Fibroblast of skin of left biceps (primary cell): ENCODE measurements around the gene CHMP3.
"Not testable (repeated sequence)": the region's sequence is repeated elsewhere in the genome, so short reads cannot be mapped to it uniquely, and the experiment has no call there.

Source experiments
- DNase-seq, 2 experiments: peaks; one replicate each; pipeline ENCODE4 v3.0.0-alpha.2; 2013; ENCODE audit warnings: low read depth in 2 of 2

CHMP3 gene

DNA sequence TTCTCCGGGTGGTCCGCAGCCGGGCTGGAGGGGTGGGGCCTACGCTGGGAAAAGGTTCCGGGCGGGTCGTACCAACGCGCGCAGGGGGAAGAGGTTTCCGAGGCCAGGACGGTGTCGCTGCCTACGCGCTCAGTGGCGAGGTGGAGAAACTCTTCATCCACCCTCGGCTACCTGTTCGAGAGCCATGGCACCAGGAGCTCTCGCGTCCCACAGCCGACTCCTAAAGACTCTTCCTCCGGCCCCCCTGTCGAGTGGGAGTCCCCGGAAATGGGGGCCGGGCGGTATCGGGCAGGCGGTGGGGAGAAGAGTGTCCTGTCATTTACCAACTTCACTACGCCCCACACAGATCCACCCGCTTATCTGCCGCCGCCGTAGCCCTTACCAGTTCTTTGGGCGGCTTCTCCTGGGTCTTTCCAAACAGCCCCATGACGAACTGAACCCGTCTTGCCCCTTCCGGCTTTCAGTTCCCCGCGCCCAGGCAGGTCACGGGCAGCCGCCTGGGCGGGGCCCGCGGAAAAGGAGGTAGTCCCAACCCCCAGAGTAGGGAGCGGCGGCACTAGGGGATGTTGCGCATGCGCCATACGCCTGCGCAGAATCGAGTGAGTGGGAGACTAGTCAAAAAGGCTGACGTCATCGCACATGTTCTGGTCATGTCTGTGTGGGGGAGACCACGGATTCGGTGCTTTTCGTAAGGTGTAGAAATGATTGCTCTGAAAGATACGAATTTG, at the start of gene CHMP3:
CHMP3 (minus strand) TSS at position 522 of the 728 bp plus-strand sequence; CDS start at position 427, 95 bp downstream.
- peak; percentile 92 to 93 for DNase-seq

DNA sequence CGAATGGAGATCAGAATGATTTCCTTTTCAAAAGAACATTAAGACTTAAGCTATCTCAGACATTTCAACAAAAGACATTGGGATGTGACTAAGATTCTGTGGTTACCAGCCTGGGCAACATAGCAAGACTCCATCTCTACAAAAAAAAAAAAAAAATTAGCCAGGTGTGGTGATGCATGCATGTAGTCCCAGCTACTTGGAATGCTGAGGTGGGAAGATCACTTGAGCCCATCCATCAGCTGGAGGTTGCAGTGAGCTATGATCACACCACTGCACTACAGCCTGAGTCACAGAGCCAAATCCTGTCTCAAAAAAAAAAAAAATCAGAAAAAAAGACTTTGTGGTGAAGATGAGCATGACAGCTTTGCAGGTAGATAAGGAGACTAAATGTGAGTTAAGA, 47.6 kb upstream of the CHMP3 start:
- DNase-seq, result no peak

DNA sequence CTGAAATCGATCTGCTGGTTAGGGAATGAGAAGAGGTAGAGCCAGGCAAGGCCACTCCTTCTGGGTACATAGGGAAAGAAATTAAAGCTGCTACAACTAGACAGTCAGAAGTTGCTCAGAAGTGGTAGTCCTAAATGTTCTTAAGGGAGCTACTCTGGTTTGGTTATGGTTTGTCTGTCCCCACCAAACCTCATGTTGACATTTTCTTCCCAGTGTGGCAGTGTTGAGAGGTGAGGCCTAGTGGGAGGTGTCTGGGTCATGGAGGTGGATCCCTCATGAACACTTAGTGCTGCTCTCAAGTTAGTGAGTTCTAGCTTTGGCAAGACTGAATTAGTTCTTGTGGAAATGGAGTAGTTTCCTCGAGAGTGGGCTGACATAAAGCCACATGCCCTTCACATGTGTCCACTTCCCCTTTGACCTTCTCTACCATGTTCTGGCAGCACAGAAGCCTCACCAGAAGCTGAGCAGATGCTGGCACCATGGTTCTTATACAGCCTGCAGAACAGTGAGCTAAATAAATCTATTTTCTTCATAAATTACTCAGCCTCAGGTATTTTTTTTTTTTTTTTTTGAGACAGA, 45.7 kb upstream of the CHMP3 start:
- DNase-seq, result no peak

DNA sequence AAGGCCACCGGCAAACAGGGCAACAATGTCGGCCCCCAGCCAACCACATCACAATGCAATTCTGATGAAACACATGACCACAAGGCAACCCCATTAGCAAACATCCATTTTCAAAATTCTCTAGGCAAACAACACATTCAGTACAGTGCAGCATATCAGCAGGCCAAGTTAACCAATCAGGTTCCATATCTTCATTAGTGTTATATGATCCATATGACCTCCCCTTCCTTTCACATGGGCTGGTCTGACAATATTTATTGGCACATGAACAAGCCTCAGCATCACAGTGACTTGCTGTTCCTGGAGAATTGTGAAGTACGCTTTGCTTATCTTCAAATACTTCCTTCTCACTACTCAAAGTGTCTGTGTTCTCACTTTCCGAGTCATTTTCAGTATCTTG, 40.7 kb upstream of the CHMP3 start:
- no peak for DNase-seq

DNA sequence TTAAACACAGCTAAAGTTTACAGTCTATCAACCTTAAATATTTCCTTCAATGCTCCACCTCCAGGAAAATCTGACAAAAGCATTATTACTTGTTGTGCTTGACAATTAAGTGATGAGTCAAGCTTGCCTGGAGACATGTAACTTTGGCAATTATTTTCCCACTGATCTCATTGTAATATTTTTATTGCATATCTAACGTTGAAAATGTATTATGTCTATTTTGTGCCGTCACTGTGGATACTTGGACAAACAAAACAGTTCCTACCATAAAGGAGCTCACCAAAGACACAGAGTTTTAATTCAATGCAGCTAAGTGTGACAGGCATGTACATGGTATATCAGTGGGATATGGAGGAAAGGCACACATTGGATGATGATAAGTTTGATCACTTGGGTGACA, 35.7 kb upstream of the CHMP3 start:
- DNase-seq, result no peak

DNA sequence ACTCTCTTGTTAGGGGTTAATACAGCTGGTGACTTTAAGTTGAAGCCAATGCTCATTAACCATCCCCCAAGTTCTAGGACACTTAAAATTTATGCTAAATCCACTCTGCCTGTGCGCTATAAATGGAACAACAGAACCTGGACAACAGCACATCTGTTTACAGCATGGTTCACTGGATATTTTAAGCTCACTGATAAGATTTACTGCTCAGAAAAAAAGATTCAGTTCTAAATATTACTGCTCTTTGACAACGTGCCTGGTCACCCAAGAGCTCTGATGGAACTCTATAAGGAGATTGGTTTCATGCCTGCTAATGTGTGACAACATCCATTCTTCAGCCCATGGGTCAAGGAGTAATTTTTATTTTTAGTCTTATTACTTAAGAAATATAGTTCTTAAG, 32.9 kb upstream of the CHMP3 start:
- DNase-seq, result no peak

DNA sequence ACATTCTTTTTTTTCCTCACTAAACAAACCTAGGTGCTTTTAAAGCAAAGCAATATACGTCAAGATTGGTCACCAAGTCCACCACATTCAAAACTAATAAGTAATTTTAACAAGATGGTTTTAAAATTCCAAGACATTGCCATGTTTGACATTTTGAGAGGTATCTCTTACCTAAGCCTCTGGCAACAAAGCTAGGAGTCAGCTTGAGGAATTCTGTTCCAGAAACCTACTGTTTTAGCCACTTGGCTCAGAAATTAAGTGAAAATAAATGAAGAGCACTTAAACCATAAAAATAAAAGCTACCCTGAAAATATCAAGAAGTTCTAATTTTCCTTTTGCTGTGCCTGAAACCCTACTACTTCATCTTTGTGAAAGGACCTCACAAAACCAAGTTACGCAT, 30.0 kb upstream of the CHMP3 start:
- DNase-seq, result no peak

DNA sequence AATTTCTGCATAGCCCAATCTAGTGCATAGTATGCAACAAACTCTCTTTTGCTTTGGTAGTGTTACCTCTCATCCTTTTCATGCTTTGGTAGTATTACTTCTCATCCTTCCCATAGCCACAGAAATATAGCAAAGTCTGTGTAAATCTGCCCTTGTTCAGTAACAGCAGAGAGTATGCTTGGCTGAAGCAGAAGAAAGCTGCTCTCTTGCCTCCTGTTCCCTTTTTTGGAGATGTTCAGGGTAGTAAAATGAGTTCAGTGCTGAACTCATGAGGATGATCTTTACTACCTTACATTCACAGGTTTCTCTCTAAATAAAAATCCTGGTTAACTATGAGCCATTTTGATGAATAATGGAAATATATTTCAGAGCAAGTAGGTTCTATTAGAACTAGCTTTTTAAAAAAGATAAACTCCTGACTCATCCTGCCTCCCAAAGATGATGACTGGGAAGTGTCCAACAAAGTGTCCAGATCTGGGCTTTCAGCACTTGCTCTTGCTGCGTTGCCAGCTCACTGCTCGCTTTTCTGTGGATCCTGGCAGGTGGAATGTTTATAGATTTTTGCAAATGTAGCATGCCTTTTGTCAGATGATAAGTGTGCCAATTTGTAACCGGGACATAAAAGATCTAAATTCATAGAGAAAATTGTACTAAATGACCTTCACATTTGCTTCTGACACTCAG, 29.4 kb upstream of the CHMP3 start:
- no peak for DNase-seq

DNA sequence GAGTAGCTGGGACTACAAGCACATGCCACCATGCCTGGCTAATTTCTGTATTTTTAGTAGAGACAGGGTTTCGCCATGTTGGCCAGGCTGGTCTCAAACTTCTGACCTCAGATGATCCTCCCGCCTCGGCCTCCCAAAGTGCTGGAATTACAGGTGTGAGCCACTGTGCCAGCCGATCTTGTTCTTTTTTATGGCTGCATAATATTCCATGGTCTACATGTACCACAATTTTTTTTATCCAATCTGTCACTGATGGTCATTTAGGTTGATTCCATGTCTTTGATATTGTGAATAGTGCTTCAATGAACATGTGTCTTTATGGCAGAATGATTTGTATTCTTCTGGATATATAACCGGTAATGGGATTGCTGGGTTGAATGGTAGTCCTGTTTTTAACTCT, 26.5 kb upstream of the CHMP3 start:
- not testable (repeated sequence) for DNase-seq

DNA sequence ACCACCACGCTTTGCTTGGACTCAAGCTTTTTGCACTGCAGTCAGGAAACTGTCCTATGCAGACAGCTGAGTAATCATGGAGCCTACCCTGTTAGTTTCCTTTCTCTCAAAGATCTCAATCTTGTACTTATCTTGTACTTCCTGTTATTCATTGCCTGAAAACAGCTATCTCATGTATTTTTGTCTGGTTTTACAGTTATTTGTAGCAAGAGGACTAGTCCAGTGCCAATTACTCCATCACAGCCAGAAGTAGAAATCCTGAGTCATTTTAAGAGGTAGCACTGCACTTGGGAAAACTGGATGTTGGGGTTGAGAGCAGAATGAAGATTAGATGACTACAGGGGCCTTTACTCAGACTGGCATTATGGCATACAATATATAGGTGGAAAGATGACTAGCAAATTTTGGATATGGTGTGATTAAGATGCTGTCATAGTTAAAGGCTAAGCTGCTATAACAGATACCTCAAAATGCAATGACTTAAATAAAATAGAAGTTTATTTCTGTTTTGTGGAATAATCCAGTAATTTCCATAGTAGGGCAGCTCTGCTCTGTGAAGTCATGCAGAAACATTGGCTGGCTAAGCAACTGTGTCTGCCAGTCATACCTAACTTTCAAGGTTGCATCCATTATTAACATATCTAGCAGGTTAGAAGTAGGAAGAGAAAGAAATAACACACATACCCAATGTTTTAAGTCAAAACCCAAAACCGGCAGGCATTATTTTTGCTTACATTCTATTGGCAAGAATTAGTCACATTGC, 21.1 kb upstream of the CHMP3 start:
- DNase-seq, result no peak

DNA sequence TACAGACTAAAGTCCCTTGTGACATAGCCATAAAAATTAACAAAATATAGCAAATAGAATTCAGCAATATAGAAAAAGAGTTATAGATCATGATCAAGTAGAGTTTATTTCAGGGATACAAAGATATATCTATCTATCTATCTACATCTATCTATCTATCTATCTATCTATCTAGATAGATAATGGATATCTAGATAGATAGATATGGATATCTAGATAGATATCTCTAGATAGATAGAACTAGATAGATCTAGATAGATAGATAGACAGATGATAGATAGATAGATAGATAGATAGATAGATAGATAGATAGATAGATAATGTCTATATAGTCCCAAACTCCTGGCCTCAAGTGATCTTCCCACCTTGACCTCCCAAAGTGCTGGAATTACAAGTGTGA, 17.3 kb upstream of the CHMP3 start:
- no peak for DNase-seq

DNA sequence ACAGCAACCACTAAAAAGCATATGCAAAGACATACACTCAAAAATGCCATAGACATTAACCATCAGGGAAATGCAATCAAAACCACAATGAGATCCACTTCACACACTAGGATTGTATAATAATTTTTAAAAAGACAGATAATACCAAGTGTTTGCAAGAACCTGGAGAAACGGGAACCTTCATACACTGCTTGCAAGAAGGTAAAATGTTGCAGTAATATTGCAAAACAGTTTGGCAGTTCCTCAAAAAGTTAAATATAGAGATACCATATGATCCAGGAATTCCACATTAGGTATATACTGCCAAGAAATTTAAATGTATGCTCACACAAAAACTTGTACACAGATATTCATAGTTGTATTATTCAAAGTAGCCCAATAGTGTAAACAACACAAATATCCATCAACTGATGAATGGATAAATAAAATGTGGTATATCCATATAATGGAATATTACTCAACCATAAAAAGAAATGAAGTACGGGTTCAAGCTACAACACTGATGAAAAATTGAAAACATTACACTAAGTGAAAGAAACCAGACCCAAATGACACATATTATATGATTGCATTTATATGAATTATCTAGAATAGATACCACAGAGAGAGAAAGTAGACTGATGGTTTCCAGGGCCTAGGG, 14.7 kb upstream of the CHMP3 start:
- no peak for DNase-seq

DNA sequence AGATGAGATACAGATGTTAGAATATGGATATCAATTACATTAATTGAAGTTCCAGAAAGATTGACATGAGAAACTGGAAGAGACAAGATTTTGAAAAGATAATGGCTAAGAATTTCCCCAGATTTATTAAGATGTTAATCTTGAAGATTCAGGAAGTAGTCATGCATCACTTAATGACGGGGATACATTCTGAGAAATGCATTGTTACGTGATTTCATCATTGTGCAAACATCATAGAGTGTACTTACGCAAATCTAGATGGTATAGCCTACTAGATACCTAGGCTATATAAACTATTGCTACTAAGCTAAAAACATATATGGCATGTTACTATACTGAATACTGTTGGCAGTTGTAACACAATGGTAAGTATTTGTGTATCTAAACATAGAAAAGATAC, 6.8 kb upstream of the CHMP3 start:
- DNase-seq, result no peak

DNA sequence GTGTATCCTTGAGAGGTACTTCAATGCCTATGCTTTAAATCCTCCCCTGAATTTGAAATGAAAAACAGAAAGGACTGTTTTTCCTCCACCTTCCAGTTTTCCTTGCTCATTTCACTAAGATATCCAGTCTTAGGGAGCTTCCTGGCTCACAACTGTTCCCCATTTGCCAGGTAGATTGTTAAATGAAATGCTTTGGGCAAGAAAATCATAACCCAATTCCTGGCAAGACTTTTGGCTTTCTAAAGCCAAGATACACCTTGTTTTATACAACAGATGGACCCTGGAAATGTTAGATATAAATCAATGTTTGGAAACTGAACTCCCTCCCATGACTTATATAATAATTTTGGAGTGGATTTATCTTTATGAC, 3.6 kb upstream of the CHMP3 start:
- DNase-seq, result no peak

DNA sequence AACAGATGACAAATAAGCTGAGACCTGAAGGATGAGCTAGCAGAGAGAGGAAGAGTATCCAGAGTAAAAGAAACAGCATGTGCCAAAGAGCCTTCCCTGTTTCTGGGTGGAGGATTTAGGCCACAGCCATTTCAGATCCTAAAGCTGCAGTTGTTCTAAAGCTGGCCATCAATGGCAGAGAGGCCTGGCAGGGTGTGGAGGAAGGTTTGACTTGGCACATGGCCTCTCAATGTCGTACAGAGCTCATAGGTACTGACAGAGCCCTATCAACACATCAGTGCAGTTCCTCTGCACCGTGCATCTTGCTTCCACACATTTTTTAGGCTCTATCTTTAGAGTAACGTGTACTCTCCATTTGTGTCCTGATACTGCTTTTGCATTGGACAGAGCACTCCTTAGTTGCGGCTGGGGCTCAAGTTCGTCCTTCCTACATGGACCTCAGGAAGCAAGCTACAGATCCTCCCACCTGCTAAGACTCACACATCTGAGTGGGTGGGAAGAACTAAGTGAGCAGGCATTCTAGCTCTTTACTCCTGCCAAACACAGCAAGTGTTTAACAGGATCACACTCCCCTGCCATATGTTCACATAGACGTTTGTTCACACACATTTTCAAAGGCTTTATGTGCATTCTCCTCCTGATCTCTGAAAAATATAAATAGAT, 3.0 kb upstream of the CHMP3 start:
- no peak for DNase-seq

DNA sequence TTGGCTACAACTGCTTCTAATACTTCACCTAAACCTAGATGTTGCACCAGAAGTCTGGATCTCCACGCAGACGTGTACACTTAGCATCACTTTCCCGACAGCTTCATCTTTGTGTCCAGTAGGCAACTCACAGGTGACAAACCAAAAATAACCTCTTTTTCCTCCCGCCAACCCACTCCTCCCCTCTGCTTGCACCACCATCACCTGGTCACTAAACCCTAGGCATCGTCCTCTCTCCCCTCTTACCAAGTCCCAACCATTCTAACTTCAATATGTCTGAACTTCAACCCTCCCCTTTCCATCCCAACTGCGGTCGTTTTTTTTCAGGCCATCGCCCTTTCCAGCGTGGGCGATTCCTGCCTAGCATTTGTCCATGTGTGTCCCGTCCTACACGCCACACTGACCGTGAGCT, 413 bp upstream of the CHMP3 start:
- DNase-seq, result no peak

DNA sequence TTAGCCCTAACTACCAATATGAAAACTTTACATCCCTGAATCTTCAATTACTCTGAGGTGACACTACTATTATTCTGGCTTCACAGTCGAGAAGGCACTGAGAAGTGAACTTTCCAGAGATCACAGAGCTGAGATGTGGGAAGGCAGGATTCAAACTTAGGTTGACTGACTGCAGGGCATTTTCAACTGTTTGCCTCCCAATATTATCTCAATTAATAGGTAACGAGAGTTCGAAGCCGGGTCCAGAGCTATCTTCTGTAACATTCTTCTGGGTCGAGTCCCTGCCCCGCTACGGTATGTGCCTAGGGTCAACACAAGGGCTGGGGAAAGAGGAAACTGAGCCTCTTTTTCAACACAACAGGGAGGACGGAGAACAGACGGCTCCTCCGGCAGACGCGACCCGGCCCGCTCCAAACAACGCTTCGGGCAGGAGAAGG, 740 bp downstream of the CHMP3 start:
- DNase-seq, result no peak

DNA sequence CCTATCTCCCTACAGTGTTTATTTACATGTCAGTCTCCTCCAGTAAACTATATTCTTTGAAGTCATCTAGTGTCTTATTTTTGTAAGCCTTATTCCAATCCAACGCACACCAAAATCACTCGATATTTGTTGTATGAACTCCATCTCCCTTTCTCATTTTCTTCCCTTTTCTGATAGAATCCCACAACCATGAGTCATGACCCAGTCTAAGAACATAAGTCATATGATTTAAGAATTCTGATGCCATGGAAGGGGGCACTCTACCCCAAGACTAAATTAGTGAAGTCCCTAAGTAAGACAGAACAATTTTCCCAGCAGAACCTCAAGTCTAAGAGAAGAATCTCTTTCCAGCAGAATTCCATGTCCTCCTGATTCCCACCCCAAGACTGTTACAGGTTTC, 5.4 kb downstream of the CHMP3 start:
- no peak for DNase-seq

DNA sequence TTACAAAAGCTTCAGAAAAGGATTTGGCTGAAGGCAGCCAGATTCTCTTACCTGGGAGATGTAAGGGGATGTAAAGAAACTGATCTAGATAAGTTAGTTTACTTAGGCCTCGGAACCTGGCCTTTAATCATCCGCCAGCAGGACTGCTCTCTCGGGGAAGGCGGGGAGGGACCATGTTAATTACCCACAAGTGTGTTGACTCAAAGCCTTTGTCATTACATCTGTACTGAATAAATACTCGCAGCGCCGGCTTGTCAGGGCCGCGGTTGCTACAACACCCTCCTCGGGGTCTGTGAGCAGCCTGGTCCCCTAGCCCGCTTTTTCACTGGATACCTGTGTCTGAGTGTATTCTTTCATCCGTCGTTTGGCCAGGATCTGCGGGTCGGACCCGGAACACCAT, 6.7 kb downstream of the CHMP3 start:
- DNase-seq, result no peak

DNA sequence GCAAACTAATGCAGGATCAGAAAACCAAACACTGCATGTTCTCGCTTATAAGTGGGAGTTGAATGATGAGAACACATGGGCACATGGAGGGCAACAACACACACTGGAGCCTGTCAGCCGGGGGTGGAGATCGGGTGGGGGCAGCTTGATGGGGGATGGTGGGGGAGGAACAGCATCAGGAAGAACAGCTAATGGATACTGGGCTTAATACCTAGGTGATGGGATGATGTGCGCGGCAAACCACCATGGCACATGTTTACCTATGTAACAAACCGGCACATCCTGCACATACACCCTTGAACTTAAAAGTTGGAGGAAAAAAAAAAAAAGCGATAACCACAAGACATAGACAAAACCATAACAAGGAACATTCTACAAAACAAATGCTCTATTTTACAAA, 10.4 kb downstream of the CHMP3 start:
- DNase-seq, result no peak

DNA sequence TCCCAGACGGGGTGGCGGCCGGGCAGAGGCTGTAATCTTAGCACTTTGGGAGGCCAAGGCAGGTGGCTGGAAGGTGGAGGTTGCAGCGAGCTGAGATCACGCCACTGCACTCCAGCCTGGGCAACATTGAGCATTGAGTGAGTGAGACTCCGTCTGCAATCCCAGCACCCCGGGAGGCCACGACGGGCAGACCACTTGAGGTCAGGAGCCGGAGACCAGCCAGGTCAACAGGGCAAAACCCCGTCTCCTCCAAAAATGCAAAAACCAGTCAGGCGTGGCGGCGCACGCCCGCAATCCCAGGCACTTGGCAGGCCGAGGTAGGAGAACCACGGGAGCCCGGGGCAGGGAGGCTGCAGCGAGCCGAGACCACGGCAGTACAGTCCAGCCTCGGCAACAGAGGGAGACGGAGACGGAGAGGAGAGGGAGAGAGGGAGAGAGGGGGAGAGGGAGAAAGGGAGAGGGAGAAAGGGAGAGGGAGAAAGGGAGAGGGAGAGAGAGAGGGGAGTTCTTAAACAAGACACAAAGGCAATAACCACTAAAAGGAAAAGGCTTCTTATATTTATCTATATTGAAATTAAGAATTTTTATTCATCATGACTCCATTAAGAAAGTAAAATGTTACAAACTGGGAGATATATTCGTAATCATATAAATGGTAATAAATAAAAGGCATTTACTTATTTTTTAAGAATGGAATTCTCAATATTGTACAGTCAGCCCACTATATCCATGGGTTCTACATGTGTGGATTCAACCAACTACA, 13.1 kb downstream of the CHMP3 start:
- DNase-seq, result not testable (repeated sequence)
